ENCODE measurements around the gene PLEKHH1. TPM values are rescaled to one million over a fixed set of nuclear protein-coding genes. Genes with fewer than 3 reads are reported as not detected.

PLEKHH1 gene
- total RNA-seq, 1 experiment from 2014 or later: 27.6 TPM

- TF ChIP-seq REST (IDR thresholded peaks at IDR 0.05; ENCODE audit: low read depth) (no peak), EGR1 (IDR thresholded peaks at IDR 0.05; ENCODE audit: low read depth) (no peak), SRF (IDR thresholded peaks at IDR 0.05; ENCODE audit: low read depth) (no peak), ZBTB33 (IDR thresholded peaks at IDR 0.05; ENCODE audit: extremely low read depth, insufficient replicate concordance, low read length) (no peak), TCF7L2 (IDR thresholded peaks at IDR 0.05; ENCODE audit: borderline replicate concordance, extremely low read depth, insufficient read depth, insufficient read length) (no peak)
Measured at GRCh38 chr14:67490196-67490595, 42.9 kb upstream of the PLEKHH1 start (continued).

GRCh38 chr14:67491285-67491684, 41.8 kb upstream of the PLEKHH1 start:
- TF ChIP-seq POLR2A (IDR thresholded peaks at IDR 0.05; ENCODE audit: borderline replicate concordance, extremely low read depth, insufficient read depth, insufficient read length) (no peak), JUND (IDR thresholded peaks at IDR 0.05) (no peak), MAX (IDR thresholded peaks at IDR 0.05) (no peak), YY1 (IDR thresholded peaks at IDR 0.05; ENCODE audit: extremely low read depth, insufficient replicate concordance, low read depth, low read length) (no peak), REST (IDR thresholded peaks at IDR 0.05; ENCODE audit: low read depth) (no peak), CBX3 (IDR thresholded peaks at IDR 0.05; ENCODE audit: low read depth) (no peak)
- H3K4me1 ChIP-seq (ENCODE audit: control insufficient read depth in 1 of 2, insufficient read depth in 2 of 2, low read length in 2 of 2): no peaks in the 10 kb centered on the region
- no peaks in the 10 kb centered on the region for H4K20me1 ChIP-seq (ENCODE audit: insufficient read depth)
- no peaks in the 10 kb centered on the region for H3K27me3 ChIP-seq (ENCODE audit: insufficient read depth, low read length)
- no peak for ATAC-seq
- intact Hi-C loops (cut with micrococcal nuclease): no loop called here
- no peak overlapping the region for H3K4me2 ChIP-seq (ENCODE audit: low read length)
- DNase-seq (ENCODE audit: low read depth, low spot score): no peak
- H3K36me3 ChIP-seq (ENCODE audit: control insufficient read depth in 1 of 2, insufficient read depth in 2 of 2, low read length in 2 of 2): no peaks in the 10 kb centered on the region
- BruUV-seq (replicated peaks): no TSS peak
- peaks cover 3 to 11% of the 10 kb centered on the region in 2 experiments; a peak in 2 of 4 replicates for H3K9me3 ChIP-seq (ENCODE audit: control insufficient read depth in 1 of 2, insufficient read depth in 1 of 2, low read depth in 1 of 2, low read length in 2 of 2)
- RAD21 ChIA-PET (ENCODE audit: low non-redundant PET in 1 of 2, low total read pairs in 2 of 2, uncharacterized antibody in 2 of 2, unreplicated experiment in 2 of 2): no interaction called here
- no peak overlapping the region for H3K27ac ChIP-seq (ENCODE audit: low read depth, low read length)
- no peaks in the 10 kb centered on the region for H3K9me2 ChIP-seq (ENCODE audit: insufficient read depth)
- no peak overlapping the region for H3K9ac ChIP-seq (ENCODE audit: low read length)
- CTCF ChIA-PET: no interaction called here
- POLR2A ChIA-PET: no interaction called here
- H2AFZ ChIP-seq (ENCODE audit: low read depth, low read length, poor library complexity, severe bottlenecking): no peak overlapping the region
- no peaks in the 10 kb centered on the region for H3K79me2 ChIP-seq (ENCODE audit: insufficient read depth, low read length)
- no peak overlapping the region for H3K4me3 ChIP-seq (replicated peaks in 1 of 2; ENCODE audit: low read depth in 1 of 2, low read length in 2 of 2)
